ENCODE data around the gene DOK5. TPM values are rescaled to one million over a fixed set of nuclear protein-coding genes. Genes with fewer than 3 reads are reported as not detected.

Gene DOK5
- total and polyA plus RNA-seq, 2 donors: 4.2 to 20.4 TPM

DNA sequence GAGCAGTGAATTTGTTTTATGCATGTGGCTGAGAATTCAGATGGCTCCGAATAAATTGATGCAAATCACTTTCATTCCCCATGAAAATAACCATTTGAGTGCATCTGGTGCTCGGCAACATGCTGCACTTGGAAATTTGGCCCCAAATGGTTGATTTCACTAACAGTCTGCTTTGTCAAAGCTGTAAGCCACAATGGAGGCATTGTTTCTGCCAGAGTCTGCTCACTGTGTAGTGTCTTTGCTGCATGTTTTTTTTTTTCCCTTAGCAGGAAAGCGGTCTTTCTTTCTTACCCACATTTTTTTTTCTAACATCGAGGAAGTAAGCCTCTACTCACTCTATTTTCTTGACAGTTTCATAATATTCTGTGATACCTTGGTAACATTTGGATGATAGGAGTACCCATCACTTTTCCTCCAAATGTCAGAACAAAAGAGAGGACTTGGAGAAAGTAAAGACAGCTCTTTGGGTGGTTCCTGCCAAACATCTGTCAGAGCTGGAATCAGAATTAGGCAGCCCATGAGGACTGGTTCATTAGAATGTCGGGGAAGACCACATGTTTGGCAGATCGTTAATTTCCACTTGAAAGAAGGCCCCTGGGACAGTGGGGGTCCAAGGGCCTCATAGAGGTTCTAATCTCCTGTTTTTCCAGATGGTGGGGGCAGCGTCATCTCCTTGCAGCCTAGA is 149.5 kb downstream of the DOK5 start:
- H3K4me3 ChIP-seq (ENCODE audit: low read depth, low read length): no peak overlapping the region
- no peaks in the 10 kb centered on the region for H3K36me3 ChIP-seq (ENCODE audit: insufficient read depth)
- H3K4me1 ChIP-seq (ENCODE audit: insufficient read depth): no peaks in the 10 kb centered on the region
- 35% methylated on average over 7 of the region's 7 CpGs for WGBS
- no peak overlapping the region for H3K27ac ChIP-seq (ENCODE audit: low read depth)
- DNase-seq (ENCODE audit: extremely low spot score): no peak

DNA sequence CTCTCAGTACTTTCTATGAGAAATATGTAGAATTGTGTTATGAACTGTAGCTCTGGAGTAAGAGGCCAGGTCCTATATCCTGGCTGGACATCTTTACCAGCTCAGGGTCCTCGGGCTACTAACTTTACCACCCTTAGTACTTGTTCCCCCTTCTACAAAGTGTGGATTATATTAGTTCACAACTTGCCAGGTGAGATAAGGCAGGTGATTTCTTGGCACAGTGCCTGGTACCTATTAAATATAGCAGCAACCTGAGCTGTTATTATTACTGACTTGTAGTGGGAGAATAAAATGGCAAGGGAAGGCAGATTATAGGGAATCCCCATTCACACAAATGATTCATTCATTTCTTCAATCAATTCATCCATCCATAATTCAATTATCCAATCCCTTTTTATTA is 150.1 kb downstream of the DOK5 start:
- WGBS: 61% methylated on average over 1 of the region's 1 CpG
- H3K36me3 ChIP-seq (ENCODE audit: insufficient read depth): no peaks in the 10 kb centered on the region
- H3K4me1 ChIP-seq (ENCODE audit: insufficient read depth): no peaks in the 10 kb centered on the region
- DNase-seq (ENCODE audit: extremely low spot score): no peak
- no peak overlapping the region for H3K4me3 ChIP-seq (ENCODE audit: low read depth, low read length)
- H3K27ac ChIP-seq (ENCODE audit: low read depth): no peak overlapping the region

DNA sequence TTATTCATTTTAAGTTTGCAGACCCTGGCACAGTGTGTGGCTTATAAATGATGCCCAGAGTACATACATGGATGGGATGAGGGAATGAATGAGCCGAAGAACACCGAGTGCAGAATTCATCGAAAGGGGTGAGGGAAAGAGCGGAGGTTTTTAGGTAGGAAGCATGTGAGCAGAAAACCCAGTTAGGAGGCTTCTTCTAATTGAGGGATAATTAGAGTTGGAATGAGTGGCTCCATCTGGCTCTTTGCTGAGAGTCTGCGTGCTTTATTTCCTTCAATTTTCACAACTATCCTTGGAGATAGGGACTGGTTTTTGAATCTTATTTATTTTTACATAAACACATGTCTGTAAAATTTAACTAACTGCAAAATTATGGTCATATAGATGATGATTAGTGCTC is 150.7 kb downstream of the DOK5 start:
- no peak for DNase-seq (ENCODE audit: extremely low spot score)
- Histone ChIP-seq H3K4me3 (ENCODE audit: low read depth, low read length) (no peak overlapping the region), H3K4me1 (ENCODE audit: insufficient read depth) (no peaks in the 10 kb centered on the region), H3K36me3 (ENCODE audit: insufficient read depth) (no peaks in the 10 kb centered on the region), H3K27ac (ENCODE audit: low read depth) (no peak overlapping the region)
- 95% methylated on average over 5 of the region's 5 CpGs for WGBS

DNA sequence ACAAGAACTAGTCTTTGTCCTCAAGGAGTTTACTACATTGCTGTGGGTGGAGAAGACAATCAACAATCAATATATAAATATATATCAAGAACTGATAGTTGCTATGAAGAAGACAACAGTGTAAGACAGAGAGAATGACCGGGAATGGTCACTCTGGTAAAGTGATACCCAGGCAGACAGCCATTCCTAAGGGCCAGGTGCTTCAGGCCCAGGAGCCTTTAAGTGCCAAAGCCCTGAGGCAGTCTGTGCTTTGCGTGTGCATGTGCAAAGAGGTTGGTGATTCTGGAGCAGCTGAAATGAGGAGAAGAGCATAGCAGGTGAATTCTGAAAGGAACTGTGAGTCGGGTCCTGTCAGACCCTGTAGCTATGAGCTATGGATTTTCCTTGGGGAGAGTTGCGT is 154.2 kb downstream of the DOK5 start:
- Histone ChIP-seq H3K4me3 (ENCODE audit: low read depth, low read length) (no peak overlapping the region), H3K27ac (ENCODE audit: low read depth) (no peak overlapping the region), H3K4me1 (ENCODE audit: insufficient read depth) (no peaks in the 10 kb centered on the region), H3K36me3 (ENCODE audit: insufficient read depth) (no peaks in the 10 kb centered on the region)
- no peak for DNase-seq (ENCODE audit: extremely low spot score)
- 96% methylated on average over 4 of the region's 4 CpGs for WGBS

DNA sequence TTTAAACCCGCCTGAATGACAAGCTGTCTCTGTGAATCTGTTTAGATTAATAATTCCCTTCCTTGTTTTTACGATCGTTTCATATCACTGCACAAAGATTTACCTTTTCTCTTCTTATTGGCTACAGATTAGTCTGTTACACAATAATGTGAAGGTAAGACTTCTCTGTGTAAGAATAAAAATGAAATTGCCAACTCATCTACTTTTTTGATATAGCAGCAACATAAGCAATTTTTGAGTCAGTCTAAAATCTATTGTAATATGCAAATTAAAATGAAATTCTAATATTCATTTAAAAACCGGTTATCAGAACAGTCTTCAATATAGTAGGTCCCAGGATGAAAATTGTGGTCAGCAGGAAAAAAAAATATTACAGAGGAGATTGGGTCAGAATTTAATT is 155.2 kb downstream of the DOK5 start:
- H3K4me1 ChIP-seq (ENCODE audit: insufficient read depth): no peaks in the 10 kb centered on the region
- H3K4me3 ChIP-seq (ENCODE audit: low read depth, low read length): no peak overlapping the region
- no peak for DNase-seq (ENCODE audit: extremely low spot score)
- whole genome bisulfite sequencing: 63% methylated on average over 4 of the region's 4 CpGs
- no peaks in the 10 kb centered on the region for H3K36me3 ChIP-seq (ENCODE audit: insufficient read depth)
- no peak overlapping the region for H3K27ac ChIP-seq (ENCODE audit: low read depth)

DNA sequence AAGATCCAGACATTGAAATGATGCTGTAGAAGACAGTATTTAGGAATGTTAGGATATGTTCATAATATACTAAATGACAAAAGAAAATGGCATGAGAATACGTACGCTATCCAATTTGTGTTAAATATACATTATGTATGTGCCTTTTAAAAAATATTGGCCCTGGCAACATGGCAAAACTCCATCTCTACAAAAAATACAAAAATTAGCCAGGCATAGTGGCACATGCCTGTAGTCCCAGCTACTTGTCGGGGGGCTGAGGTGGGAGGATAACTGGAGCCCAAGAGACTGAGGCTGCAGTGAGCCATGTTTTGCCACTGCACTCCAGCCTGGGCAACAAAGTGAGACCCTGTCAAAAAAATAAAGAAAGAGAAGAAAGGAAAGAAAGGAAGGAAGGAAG is 155.7 kb downstream of the DOK5 start:
- DNase-seq (ENCODE audit: extremely low spot score): no peak
- H3K4me3 ChIP-seq (ENCODE audit: low read depth, low read length): no peak overlapping the region
- no peak overlapping the region for H3K27ac ChIP-seq (ENCODE audit: low read depth)
- 93% methylated on average over 3 of the region's 3 CpGs for WGBS
- no peaks in the 10 kb centered on the region for H3K36me3 ChIP-seq (ENCODE audit: insufficient read depth)
- no peaks in the 10 kb centered on the region for H3K4me1 ChIP-seq (ENCODE audit: insufficient read depth)

DNA sequence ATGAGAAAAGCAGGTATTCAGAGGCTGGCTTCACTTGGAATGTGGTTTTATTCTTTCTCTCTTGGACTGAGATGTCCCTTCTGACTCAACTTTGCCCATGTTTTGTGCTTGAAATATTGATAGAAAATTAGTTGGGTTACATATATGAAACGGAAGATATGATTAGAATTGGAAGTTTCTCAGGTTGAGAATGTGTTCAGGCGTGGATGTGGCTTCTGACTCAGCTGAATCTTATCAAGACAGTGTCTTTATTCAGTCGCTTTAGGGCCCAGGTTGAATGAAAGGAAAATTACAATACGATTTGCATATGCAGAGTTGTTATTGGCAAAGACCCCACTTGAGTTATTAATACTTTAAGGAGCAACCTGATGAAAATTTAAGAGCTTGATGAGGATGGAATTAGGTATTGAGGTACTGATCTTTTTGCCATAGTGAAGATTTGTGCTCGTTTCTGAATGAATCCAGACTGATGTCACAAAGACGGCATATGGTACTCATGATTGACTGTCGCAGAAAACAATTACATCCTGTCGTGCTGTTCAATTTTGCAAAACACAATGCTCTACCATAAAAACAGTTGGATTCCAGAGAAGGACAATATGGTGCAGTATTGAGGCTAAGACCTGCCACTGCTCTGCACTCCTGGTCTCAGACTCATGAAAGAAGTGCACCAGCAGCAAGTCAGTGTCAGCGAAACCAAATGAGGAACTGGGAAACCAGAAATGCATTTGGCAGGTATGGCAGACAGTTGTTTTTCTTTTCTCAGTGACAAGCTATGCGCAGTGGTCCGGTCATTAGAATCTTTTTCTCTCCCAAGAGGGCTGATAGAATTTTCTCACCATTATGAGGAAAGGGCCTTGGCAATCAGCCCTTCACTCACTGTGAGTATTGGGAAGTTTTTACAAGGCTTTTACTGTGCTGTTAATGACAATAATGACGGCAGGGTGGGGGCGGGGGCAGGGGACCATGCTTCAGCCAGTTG is 158.3 kb downstream of the DOK5 start:
- Histone ChIP-seq H3K27ac (ENCODE audit: low read depth) (no peak overlapping the region), H3K4me3 (ENCODE audit: low read depth, low read length) (no peak overlapping the region), H3K36me3 (ENCODE audit: insufficient read depth) (no peaks in the 10 kb centered on the region), H3K4me1 (ENCODE audit: insufficient read depth) (no peaks in the 10 kb centered on the region)
- DNase-seq (ENCODE audit: extremely low spot score): no peak
- 75% methylated on average over 13 of the region's 13 CpGs for WGBS

DNA sequence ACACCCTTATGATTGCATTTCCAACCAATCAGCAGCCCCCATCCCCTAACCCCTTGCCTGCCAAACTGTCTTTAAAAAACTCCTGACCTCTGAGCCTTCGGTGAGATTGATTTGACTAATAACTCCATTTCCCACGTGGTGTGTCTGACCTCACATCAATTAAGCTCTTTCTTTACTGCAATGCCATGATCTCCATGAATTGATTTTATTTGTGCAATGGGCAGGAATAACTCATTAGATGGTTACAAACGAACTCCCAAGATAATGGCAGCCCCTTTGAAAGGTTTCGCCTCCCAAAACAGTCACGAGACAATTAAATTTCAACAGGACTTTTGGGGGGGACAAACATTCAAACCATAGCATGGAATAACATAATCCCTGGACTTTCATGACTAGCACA is 161.2 kb downstream of the DOK5 start:
- 78% methylated on average over 5 of the region's 5 CpGs for WGBS
- no peak for DNase-seq (ENCODE audit: extremely low spot score)
- no peaks in the 10 kb centered on the region for H3K36me3 ChIP-seq (ENCODE audit: insufficient read depth)

DNA sequence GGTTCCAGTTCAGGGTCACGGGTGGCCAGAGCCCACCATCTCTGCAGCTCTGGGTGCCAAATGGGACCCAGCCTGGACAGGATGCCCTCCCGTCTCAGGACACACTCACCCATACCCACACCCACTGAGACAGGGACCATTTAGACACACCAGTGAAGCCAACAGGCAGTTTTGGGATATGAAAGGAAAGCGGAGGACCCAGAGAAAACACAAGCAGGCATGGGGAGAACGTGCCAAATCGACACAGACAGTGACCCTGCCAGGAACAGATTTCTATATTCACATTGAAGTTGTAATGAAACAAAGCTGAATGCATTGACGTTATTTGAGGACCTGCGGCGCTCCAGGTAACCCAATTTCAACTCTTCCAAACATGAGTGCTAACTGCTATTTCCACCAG is 164.5 kb downstream of the DOK5 start:
- 92% methylated on average over 8 of the region's 8 CpGs for WGBS
- Histone ChIP-seq H3K27ac (ENCODE audit: low read depth) (no peak overlapping the region), H3K4me3 (ENCODE audit: low read depth, low read length) (no peak overlapping the region), H3K36me3 (ENCODE audit: insufficient read depth) (no peaks in the 10 kb centered on the region), H3K4me1 (ENCODE audit: insufficient read depth) (no peaks in the 10 kb centered on the region)
- DNase-seq (ENCODE audit: extremely low spot score): no peak

More for the DNA sequence above, 161.2 kb downstream of the DOK5 start:
- Histone ChIP-seq H3K27ac (ENCODE audit: low read depth) (no peak overlapping the region), H3K4me3 (ENCODE audit: low read depth, low read length) (no peak overlapping the region), H3K4me1 (ENCODE audit: insufficient read depth) (no peaks in the 10 kb centered on the region)

DNA sequence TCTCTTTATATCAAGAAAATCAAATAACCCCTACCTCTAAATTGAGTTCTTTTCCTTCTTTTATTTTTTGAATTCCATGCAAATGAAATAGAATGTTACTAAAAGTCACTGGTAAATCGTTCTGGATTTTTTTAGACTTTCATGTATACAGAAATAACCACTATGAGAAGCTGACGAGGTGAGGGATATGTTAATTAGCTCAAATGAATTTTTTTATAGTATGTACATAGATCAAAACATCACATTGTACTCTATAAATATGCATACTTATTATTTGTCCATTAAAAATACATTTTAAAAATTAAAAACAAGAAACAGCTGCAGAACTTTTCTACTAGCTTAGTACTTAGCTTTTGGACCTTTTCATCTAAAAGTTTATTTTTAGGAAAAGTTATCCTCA is 165.4 kb downstream of the DOK5 start:
- no peaks in the 10 kb centered on the region for H3K36me3 ChIP-seq (ENCODE audit: insufficient read depth)
- no peak overlapping the region for H3K4me3 ChIP-seq (ENCODE audit: low read depth, low read length)
- 78% methylated on average over 2 of the region's 2 CpGs for WGBS
- no peak overlapping the region for H3K27ac ChIP-seq (ENCODE audit: low read depth)
- no peak for DNase-seq (ENCODE audit: extremely low spot score)
- no peaks in the 10 kb centered on the region for H3K4me1 ChIP-seq (ENCODE audit: insufficient read depth)

DNA sequence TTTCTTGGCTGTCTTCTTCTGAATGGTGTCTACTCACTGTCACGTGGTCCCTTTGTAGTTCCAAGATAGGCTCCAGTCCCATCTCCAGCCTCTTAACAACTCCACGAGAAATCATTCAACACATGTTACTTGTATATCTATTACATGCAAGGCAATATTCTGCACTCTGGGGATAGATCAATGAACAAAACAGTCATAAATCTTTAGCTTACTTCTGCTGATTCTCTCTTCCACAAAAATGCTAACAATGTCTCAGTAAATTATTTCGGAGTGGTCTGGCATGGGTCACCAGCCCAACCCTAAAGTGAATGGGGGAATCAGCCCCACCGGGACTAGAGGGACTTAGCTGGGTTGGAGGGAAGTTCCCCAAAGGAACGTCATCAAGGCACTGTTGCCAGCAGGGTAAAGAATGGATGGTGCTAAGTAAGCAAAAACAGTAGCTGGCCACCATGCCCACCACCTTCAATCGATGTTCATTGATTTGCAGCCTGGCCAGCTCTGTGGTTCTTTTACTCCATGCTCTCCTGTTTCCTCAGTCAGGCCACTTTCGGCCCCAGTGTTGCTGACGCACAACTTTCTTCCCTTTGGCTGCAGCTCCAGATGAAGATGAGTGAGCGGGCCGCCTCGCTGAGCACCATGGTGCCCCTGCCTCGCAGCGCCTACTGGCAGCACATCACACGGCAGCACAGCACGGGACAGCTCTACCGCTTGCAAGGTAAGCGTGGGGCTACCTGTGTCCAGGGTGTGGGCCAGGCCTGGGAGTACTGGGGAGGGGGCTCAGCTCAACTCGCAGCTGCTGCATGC is 167.7 kb downstream of the DOK5 start:
- Histone ChIP-seq H3K36me3 (ENCODE audit: insufficient read depth) (no peaks in the 10 kb centered on the region), H3K4me1 (ENCODE audit: insufficient read depth) (no peaks in the 10 kb centered on the region), H3K4me3 (ENCODE audit: low read depth, low read length) (no peak overlapping the region), H3K27ac (ENCODE audit: low read depth) (no peak overlapping the region)
- 85% methylated on average over 18 of the region's 18 CpGs for WGBS
- no peak for DNase-seq (ENCODE audit: extremely low spot score)

DNA sequence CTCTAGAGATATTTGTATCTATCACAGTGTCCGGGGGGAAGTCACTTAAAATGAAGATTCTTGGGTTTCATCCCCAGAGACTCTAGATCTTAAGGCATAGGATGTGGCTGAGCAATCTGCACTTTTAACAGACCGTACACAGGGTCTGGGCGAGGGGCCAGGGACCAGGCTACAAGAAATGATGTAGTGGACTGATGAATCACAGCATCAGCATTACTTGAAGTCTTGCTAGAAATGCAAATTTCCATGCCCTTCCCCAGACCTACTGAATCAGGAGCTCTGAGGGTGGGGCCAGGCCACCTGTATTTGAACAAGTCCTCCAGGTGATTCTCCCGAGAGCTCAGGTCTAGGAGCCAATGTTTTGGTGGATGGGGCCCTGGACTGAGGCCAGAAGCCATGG is 168.4 kb downstream of the DOK5 start:
- Histone ChIP-seq H3K4me1 (ENCODE audit: insufficient read depth) (no peaks in the 10 kb centered on the region), H3K27ac (ENCODE audit: low read depth) (no peak overlapping the region), H3K4me3 (ENCODE audit: low read depth, low read length) (no peak overlapping the region), H3K36me3 (ENCODE audit: insufficient read depth) (no peaks in the 10 kb centered on the region)
- 67% methylated on average over 4 of the region's 4 CpGs for WGBS
- DNase-seq (ENCODE audit: extremely low spot score): no peak

DNA sequence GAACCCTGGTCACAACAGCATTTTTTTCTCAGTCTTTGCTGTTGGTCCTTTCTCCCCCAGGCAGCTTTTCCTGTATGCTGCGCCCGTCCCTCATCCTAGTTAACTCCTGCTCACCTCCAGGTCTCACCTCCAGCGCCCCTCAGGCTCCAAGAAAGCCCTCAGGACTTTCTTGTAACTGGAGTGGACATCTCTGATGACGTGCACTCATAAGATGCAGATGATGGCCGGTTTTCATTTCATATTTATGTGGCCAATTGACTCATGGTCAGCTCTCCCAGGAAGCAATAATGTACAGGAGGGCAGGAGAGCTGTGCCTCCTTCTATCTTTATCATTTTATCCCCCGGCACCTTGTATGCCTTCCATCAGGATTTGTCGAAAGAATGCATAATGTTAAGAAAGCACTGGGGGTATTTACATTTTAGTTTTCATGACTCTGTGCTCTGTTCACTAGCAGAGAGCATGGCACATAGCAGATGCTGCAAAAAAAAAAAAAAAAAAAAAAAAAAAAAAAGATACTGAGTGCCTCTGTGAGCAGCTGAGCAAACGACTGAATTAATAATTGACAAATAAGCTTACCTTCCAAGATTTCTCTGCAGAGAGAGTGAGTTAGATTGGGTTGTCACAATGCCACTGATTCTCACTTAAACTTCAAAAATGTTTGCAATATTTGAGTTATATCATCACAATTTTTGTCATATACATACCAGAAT is 170.2 kb downstream of the DOK5 start:
- WGBS: 57% methylated on average over 8 of the region's 8 CpGs
- no peak for DNase-seq (ENCODE audit: extremely low spot score)
- no peak overlapping the region for H3K4me3 ChIP-seq (ENCODE audit: low read depth, low read length)
- H3K4me1 ChIP-seq (ENCODE audit: insufficient read depth): no peaks in the 10 kb centered on the region
- H3K27ac ChIP-seq (ENCODE audit: low read depth): no peak overlapping the region
- H3K36me3 ChIP-seq (ENCODE audit: insufficient read depth): no peaks in the 10 kb centered on the region
